GM12878 (cell line): ENCODE measurements around the gene ZC3H11A. TPM values are rescaled to one million over a fixed set of nuclear protein-coding genes. Genes with fewer than 3 reads are reported as not detected.

Experiments used
- ATAC-seq: fragments of 200-7000 bp; cut with Tn5 transposase; 3 replicates; pipeline ENCODE4 v1.9.1; 2020; ENCODE audit warnings: mild to moderate bottlenecking, moderate library complexity
- BruUV-seq: library from RNA; stranded (reverse); fragments of 400-500 nt; replicated peaks from 2 replicates; lab custom pipeline; 2021; lab: Mats Ljungman, UMichigan
- CTCF ChIA-PET: fragments of 300-600 bp; sonication (Branson Sonifier 250); formaldehyde crosslinking; extraction: SDS; loops from one replicate; lab custom pipeline; 2021; ENCODE audit warnings: inconsistent platforms; lab: Yijun Ruan, JAX
- POLR2A ChIA-PET: fragments of 350-600 bp; formaldehyde crosslinking; extraction: SDS; loops from one replicate; lab custom pipeline; 2021; ENCODE audit warnings: inconsistent platforms; lab: Charles Lee
- RAD21 ChIA-PET: fragments of 300-600 bp; sonication (Branson Sonifier 250); formaldehyde crosslinking; loops from one replicate; lab custom pipeline; 2023; ENCODE audit warnings: antibody characterized with exemption; ENCODE audit not compliant: unreplicated experiment; lab: Charles Lee
- SMC1A ChIA-PET: fragments of 300-600 bp; sonication (Branson Sonifier 250); formaldehyde crosslinking; loops from one replicate; lab custom pipeline; 2023; ENCODE audit not compliant: unreplicated experiment, uncharacterized antibody; lab: Charles Lee
- DNase-seq: peaks from one replicate; pipeline ENCODE4 v3.0.0-alpha.2; 2011; ENCODE audit warnings: low read depth, low spot score
- FAIRE-seq: peaks from 3 replicates; lab custom pipeline; 2011; peaks lifted over from hg19 to GRCh38; lab: Jason Lieb, UNC
- H2AFZ ChIP-seq: 2 replicates; pipeline ENCODE4 v1.6.0; 2011; ENCODE audit warnings: low read depth, low read length, control low read depth; ENCODE audit not compliant: control insufficient read depth
- H3K27ac ChIP-seq: 2 replicates; pipeline ENCODE4 v1.5.1; 2011; ENCODE audit warnings: control low read depth; ENCODE audit not compliant: control insufficient read depth, insufficient read depth
- H3K27me3 ChIP-seq, 2 experiments: replicated peaks in 1 of 2; 2 replicates each; pipeline versions ENCODE4 v1.6.0 to v1.6.1; 2011; ENCODE audit warnings: low read length in 1 of 2; ENCODE audit not compliant: control insufficient read depth in 2 of 2, insufficient read depth in 2 of 2
- H3K36me3 ChIP-seq, 2 experiments: 2 replicates each; pipeline ENCODE4 v1.5.1; 2011; ENCODE audit warnings: low read length in 1 of 2; ENCODE audit not compliant: control insufficient read depth in 2 of 2, insufficient read depth in 2 of 2
- H3K4me1 ChIP-seq: 2 replicates; pipeline ENCODE4 v1.6.1; 2011; ENCODE audit warnings: mild to moderate bottlenecking, low read length, moderate library complexity, mixed read lengths; ENCODE audit not compliant: control insufficient read depth, insufficient read depth
- H3K4me2 ChIP-seq: 2 replicates; pipeline ENCODE4 v1.6.0; 2011; ENCODE audit warnings: control low read depth; ENCODE audit not compliant: control insufficient read depth, insufficient read depth
- H3K4me3 ChIP-seq: fragments of 200-600 bp; sonication (generic); 2 replicates; pipeline ENCODE4 v1.5.1; 2016
- H3K79me2 ChIP-seq: 2 replicates; pipeline ENCODE4 v1.6.0; 2011; ENCODE audit warnings: low read length; ENCODE audit not compliant: control insufficient read depth, insufficient read depth
- H3K9ac ChIP-seq: 2 replicates; pipeline ENCODE4 v1.8.0; 2011; ENCODE audit warnings: low read length, control low read depth, mixed read lengths; ENCODE audit not compliant: control insufficient read depth, insufficient read depth
- H3K9me3 ChIP-seq: replicated peaks from 3 replicates; pipeline ENCODE4 v1.5.1; 2011; ENCODE audit warnings: mild to moderate bottlenecking, low read length; ENCODE audit not compliant: control insufficient read depth, insufficient read depth
- H4K20me1 ChIP-seq: 2 replicates; pipeline ENCODE4 v1.6.0; 2011; ENCODE audit not compliant: control insufficient read depth, insufficient read depth
- CTCF ChIP-seq, 3 experiments: IDR thresholded peaks in 2 of 3; conservative IDR thresholded peaks in 1 of 3; 2 replicates each; pipeline ENCODE4 v1.5.1; 2011; ENCODE audit warnings: low read depth in 3 of 3, low read length in 3 of 3, mild to moderate bottlenecking in 3 of 3, control low read depth in 2 of 3, moderate library complexity in 2 of 3, inconsistent platforms in 1 of 3, mixed read lengths in 1 of 3; ENCODE audit not compliant: control insufficient read depth in 2 of 3, insufficient read depth in 1 of 3; ENCODE audit errors: extremely low read depth in 1 of 3
- FOS ChIP-seq: IDR thresholded peaks from 3 replicates; pipeline ENCODE4 v1.6.1; 2011; ENCODE audit warnings: borderline replicate concordance; ENCODE audit not compliant: insufficient read length; ENCODE audit errors: extremely low read depth
- JUNB ChIP-seq: IDR thresholded peaks from 2 replicates; pipeline ENCODE4 v1.6.1; 2016; ENCODE audit warnings: antibody characterized with exemption, mild to moderate bottlenecking
- RAD21 ChIP-seq: IDR thresholded peaks from 2 replicates; pipeline ENCODE4 v1.6.1; 2011; ENCODE audit warnings: mild to moderate bottlenecking, low read depth, low read length, moderate library complexity; ENCODE audit not compliant: insufficient read depth
- RAD51 ChIP-seq: fragments of 450-650 bp; IDR thresholded peaks from 2 replicates; pipeline ENCODE4 v1.6.1; 2016; ENCODE audit warnings: moderate library complexity, mild to moderate bottlenecking, inconsistent platforms
- WGBS: methylation state at CpG from one replicate; pipeline ENCODE4 v1.1.6; 2016; ENCODE audit warnings: low lambda C conversion rate; ENCODE audit not compliant: insufficient replicate concordance, insufficient coverage; ENCODE audit errors: missing lambda C conversion rate; 5-methylcytosine and 5-hydroxymethylcytosine counted together
- in situ Hi-C: fragments of 300-500 bp; cut with MboI; formaldehyde crosslinking; loops from 9 replicates; pipeline ENCODE4 v1.14.3; 2018; ENCODE audit warnings: mixed read lengths
- intact Hi-C: fragments of 100-400 bp; cut with micrococcal nuclease; formaldehyde crosslinking; loops from one replicate; pipeline ENCODE4 v1.14.2; 2022; ENCODE audit not compliant: unreplicated experiment
- polyA plus RNA-seq, 11 experiments: library from polyadenylated mRNA; depleted of rRNA in 4 of 11; unstranded in 6 of 11; stranded (reverse) in 5 of 11; fragments of >200 nt; fragmentation: Nextera tagmentation in 4 of 11; fragmentation: Illumina TruSeq in 1 of 11; extraction: Ambion mirVana in 4 of 11; extraction: Trizol in 1 of 11; gene quantifications; 1 replicate in 1 of 11; 2 replicates in 10 of 11; pipeline versions ENCODE4 v1.2.1 to v1.2.3, GENCODE V29; 2011 to 2016; ENCODE audit warnings: inconsistent platforms in 2 of 11, missing spikeins in 2 of 11, low read depth in 1 of 11
- total RNA-seq, 4 experiments: library from RNA; depleted of rRNA in 3 of 4; stranded (reverse); fragments of >200 nt in 3 of 4; fragmentation: Illumina TruSeq in 1 of 4; extraction: Trizol in 1 of 4; gene quantifications; 2 replicates each; pipeline versions ENCODE4 v1.2.1 to v1.2.3, GENCODE V29; 2013 to 2021

The ZC3H11A gene
- total and polyA plus RNA-seq, 10 of the 15 experiments (the other 5 are each of a cell fraction or from before 2014, with no cell fraction given) = 21.1 to 123 (median 60.8) TPM

GRCh38 chr1:203772836-203773235 lies 22.6 kb upstream of the ZC3H11A start:
- RAD21 ChIA-PET = interaction anchor here (1.2 kb wide), 1 partner anchor 147 kb away, joined by 4 read pairs; no protein-coding TSS in a partner anchor
- no peak overlapping the region for H3K27ac ChIP-seq
- DNase-seq (no peak), FAIRE-seq (no peak), ATAC-seq (no peak)
- POLR2A ChIA-PET = interaction anchor here (0.6 kb wide), 1 partner anchor 1524 kb away, joined by 4 read pairs; no protein-coding TSS in a partner anchor
- no peak overlapping the region for H3K9ac ChIP-seq
- intact Hi-C loops (no loop called here), in situ Hi-C loops (no loop called here)
- CTCF ChIA-PET = interaction anchor here (0.6 kb wide), 2 partner anchors 13 to 1015 kb away, joined by 3 read pairs; no protein-coding TSS in a partner anchor
- no peak overlapping the region for H2AFZ ChIP-seq
- H3K27me3 ChIP-seq = no peaks in the 10 kb centered on the region
- BruUV-seq = no TSS peak
- 100% methylated on average over 1 of the region's 1 CpG for WGBS
- H3K4me3 ChIP-seq = no peak overlapping the region
- no peak overlapping the region for H3K4me2 ChIP-seq
- no peaks in the 10 kb centered on the region for H3K9me3 ChIP-seq
- H4K20me1 ChIP-seq = no peaks in the 10 kb centered on the region
- H3K4me1 ChIP-seq = no peaks in the 10 kb centered on the region
- H3K36me3 ChIP-seq = 0 out of 4 replicates have a peak, but pooled peaks cover 0 to 8% of the 10 kb centered on the region in 2 experiments
- TF ChIP-seq JUNB (no peak), FOS (no peak)
- H3K79me2 ChIP-seq = no peaks in the 10 kb centered on the region; the same call in 1 of the 2 replicates
- SMC1A ChIA-PET = no interaction called here

GRCh38 chr1:203776636-203777035 lies 18.8 kb upstream of the ZC3H11A start:
- SMC1A ChIA-PET = interaction anchor here (0.7 kb wide), 1 partner anchor 75 kb away, joined by 4 read pairs; no protein-coding TSS in a partner anchor

More at GRCh38 chr1:203776636-203777035, 18.8 kb upstream of the ZC3H11A start:
- TF ChIP-seq RAD21 (peak; percentile 35; the same call in 1 of the 2 replicates), CTCF (IDR thresholded peaks at IDR 0.05 in 2 of 3, conservative IDR thresholded peaks at IDR 0.05 in 1 of 3; ENCODE audit: control insufficient read depth in 2 of 3, extremely low read depth in 1 of 3, insufficient read depth in 1 of 3, low read depth in 3 of 3, low read length in 3 of 3) (peak in 2 of 3 experiments; percentile 19 to 30; a peak in 2 of 6 replicates), RAD51 (no peak)
- TF ChIP-seq, all 136 proteins: peak for 2
- H3K4me3 ChIP-seq = no peak overlapping the region
- H3K36me3 ChIP-seq = 0 out of 4 replicates have a peak, but pooled peaks cover 0 to 6% of the 10 kb centered on the region in 2 experiments
- ATAC-seq (peak; percentile 67), FAIRE-seq (no peak), DNase-seq (no peak)
- H4K20me1 ChIP-seq = no peaks in the 10 kb centered on the region
- ChIA-PET CTCF (interaction anchor here (1.0 to 1.7 kb wide), 5 partner anchors 67 to 352 kb away, joined by 3 to 6 read pairs (median 3); no protein-coding TSS in a partner anchor), RAD21 (no interaction called here), POLR2A (no interaction called here)
- no peaks in the 10 kb centered on the region for H3K79me2 ChIP-seq
- H3K27ac ChIP-seq = no peak overlapping the region
- H2AFZ ChIP-seq = no peak overlapping the region
- intact Hi-C loops = no loop called here
- WGBS = 57% methylated on average over 4 of the region's 4 CpGs
- no peak overlapping the region for H3K4me2 ChIP-seq
- in situ Hi-C loops = no loop called here
- no peaks in the 10 kb centered on the region for H3K9me3 ChIP-seq
- H3K9ac ChIP-seq = no peak overlapping the region
- H3K27me3 ChIP-seq = no peaks in the 10 kb centered on the region
- H3K4me1 ChIP-seq = no peaks in the 10 kb centered on the region
- BruUV-seq = no TSS peak
